IPS-NIHi11 (cell line): ENCODE results near the gene PRKCZ.
A peak's percentile ranks its signal among the peaks of the same experiment; 100 is the strongest.
"Not testable (repeated sequence)": the region's sequence is repeated elsewhere in the genome, so short reads cannot be mapped to it uniquely, and the experiment has no call there.

ENCODE experiments used
- DNase-seq: peaks from one replicate; pipeline ENCODE4 v3.0.0; 2012; ENCODE audit warnings: mixed read lengths, low spot score

The PRKCZ gene

GRCh38 chr1:2115008-2115641, 64.9 kb downstream of the PRKCZ start:
- no peak for DNase-seq

DNA sequence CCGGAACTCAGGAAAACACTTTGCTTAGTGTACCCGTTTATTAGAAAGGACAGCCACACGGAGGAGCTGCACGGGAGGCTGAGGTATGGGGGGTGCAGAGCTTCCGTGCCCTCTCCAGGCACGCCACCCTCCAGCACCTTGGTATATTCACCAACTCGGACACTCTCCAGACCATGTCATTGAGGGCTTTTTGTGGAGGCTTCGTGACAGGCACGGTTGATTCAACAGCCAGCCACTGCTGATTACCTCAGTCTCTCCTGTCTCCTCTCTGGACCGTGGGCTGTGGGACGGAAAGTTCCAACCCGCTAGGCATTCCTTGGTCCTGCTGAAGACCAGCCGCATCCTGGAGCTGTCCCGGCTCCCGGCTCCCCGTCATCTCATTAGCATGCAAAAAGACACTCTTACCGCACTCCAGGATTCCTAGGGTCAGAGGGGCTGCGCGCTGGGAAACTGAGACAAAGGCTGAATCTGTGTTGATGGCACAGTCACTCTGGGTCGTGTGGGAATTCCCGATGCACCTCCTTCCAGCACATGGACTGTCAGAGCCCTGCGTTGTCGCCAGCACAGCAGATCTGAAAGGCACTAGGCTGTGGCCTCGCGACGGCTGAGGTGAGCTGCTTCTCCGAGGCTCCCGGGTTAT, 65.6 kb downstream of the PRKCZ start:
- DNase-seq: peak; percentile 60

- no peak for DNase-seq
Measured at GRCh38 chr1:2119886-2120285, 69.7 kb downstream of the PRKCZ start.

DNA sequence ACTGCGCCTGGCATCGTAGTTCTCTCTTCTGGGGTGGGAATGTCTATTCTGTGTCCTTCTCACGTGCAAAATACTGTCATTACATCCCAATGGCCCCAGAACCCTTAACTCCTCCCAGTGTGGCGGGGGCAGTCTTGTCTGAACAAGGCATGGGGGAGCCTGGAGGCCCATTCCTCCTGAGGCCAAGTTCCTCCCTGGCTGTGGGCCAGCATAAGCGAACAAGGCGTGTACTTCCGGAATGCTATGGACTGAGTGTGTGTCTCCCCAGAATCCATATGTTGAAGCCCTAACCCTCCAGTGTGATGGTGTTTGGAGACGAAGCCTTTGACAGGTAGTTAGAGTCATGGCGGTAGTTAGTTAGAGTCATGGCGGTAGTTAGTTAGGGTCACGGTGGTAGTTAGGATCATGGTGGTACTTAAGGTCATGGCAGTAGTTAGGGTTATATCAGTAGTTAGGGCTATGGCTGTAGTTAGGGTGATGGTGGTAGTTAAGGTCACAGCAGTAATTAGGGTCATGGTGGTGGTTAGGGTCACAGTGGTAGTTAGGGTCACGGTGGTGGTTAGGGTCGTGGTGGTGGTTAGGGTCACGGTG, 71.0 kb downstream of the PRKCZ start:
- DNase-seq: no peak

DNA sequence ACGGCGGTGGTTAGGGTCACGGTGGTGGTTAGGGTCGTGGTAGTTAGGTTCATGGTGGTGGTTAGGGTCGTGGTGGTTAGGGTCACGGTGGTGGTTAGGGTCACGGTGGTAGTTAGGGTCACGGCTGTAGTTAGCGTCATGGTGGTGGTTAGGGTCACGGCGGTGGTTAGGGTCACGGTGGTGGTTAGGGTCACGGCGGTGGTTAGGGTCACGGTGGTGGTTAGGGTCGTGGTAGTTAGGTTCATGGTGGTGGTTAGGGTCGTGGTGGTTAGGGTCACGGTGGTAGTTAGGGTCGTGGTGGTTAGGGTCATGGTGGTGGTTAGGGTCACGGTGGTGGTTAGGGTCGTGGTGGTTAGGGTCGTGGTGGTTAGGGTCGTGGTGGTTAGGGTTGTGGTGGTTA, 71.6 kb downstream of the PRKCZ start:
- DNase-seq: not testable (repeated sequence)

GRCh38 chr1:2124446-2125198, 74.4 kb downstream of the PRKCZ start:
- no peak for DNase-seq

DNA sequence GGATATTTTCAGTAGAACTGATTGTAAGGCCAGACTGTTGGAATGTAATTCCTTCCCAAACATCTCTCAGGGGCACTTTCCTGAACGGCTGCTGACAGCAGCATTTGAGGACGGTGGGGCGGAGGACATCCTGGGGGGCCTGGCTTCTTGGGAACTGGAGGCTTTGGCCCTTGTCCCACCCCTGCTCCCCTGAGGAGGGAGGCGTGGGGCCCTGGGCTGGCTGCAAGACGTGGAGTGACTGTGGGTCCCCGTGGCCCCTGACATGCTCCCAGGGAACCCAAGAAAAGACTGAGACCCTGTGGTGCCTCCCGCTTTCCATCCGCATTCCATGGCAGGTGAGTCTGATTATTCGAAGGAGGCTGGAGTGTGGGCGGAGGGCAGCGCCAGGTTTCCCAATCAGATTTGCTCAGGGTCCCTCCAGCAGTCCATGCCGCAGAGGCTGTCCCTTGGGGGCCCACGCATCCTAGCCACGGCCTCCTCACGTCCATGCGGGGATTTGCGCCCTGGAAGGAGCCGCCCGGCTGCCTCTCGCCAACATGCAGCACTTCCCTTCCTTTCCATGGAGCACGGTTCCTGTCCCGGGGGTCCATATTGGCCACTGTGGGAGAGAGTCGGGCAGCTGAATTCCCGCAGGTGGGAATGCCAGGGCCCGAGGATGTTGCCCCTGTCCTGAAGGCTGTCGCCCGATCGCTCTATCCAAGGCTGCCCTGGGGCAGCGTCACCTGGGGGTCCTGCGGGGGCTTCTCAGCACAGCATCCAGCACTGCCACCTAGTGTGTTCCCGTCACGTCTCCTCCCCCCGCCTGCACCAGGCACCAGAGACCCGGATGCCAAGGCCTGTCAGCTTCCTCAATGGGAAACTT, 75.4 kb downstream of the PRKCZ start:
- DNase-seq: no peak

GRCh38 chr1:2126331-2127186, 76.3 kb downstream of the PRKCZ start:
- DNase-seq: no peak

DNA sequence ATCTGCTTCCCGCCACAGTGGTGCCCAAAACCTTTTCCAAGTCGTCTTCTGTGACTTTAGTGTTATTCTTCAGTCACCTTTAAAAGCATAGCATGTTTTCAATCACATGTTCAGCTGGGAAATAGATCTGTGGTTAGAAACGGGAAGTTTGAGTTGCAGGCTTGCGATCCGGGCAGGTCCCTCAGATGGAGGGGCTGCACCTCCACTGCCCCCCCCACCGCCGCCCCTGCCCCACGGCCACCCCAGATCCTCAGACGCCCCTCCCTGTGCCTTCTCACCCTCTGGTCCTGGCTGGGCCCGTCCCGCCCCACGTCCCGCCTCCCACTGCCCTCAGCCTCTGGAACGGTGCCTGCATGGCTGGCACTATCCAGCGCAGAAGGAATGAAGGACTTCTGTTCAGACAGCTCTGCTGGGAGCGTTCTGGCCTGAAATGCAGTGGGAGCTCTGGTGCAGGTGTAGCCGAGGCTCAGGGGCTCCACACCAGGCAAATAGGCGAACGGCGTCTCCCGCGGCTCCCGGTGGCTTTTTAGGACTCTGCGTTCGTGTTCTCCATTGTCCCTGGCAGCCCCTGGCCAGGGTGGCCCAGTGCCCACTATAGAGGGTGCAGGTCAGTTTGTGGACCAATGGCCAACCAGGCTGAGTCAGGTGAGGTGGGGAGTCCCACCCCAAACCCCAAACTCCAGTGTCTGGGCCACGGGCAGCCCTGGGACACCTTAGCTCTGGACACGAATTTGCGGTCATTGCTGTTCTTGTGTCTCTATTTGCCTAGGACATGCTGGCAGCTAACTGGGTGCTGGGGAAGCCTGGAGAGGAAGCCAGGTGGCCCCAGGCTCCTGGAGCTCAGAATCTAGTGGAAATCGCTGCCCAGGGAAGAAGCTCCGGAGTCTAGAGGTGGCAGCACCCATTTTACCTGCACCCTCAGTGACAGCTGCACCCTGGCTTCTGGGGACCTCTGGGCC, 77.3 kb downstream of the PRKCZ start:
- no peak for DNase-seq

GRCh38 chr1:2128189-2128901, 78.1 kb downstream of the PRKCZ start:
- no peak for DNase-seq

- DNase-seq: no peak
Measured at GRCh38 chr1:2129256-2129943, 79.2 kb downstream of the PRKCZ start.

GRCh38 chr1:2130156-2130555, 79.9 kb downstream of the PRKCZ start:
- DNase-seq: no peak

DNA sequence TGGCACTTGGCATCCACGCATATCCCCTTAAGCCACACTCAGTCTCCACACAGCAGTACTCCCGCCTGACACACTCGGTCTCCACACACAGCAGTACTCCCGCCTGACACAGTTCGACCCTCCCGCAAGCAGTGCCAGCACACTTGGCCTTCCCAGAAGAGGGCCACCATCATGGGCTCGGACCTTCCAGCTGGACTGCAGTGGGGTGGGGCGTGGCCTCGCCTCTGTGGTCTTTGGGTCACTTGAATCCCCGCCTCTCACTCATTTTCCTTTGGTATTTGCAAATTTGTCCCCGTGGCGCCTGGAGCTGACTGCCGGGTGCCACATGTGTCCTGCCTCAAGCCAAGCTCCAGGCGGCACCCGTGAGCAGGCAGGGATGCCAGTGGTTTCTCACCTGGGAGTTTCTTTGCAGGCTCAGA, 80.7 kb downstream of the PRKCZ start:
- DNase-seq: no peak

GRCh38 chr1:2132222-2133038, 82.2 kb downstream of the PRKCZ start:
- peak; percentile 77 for DNase-seq

DNA sequence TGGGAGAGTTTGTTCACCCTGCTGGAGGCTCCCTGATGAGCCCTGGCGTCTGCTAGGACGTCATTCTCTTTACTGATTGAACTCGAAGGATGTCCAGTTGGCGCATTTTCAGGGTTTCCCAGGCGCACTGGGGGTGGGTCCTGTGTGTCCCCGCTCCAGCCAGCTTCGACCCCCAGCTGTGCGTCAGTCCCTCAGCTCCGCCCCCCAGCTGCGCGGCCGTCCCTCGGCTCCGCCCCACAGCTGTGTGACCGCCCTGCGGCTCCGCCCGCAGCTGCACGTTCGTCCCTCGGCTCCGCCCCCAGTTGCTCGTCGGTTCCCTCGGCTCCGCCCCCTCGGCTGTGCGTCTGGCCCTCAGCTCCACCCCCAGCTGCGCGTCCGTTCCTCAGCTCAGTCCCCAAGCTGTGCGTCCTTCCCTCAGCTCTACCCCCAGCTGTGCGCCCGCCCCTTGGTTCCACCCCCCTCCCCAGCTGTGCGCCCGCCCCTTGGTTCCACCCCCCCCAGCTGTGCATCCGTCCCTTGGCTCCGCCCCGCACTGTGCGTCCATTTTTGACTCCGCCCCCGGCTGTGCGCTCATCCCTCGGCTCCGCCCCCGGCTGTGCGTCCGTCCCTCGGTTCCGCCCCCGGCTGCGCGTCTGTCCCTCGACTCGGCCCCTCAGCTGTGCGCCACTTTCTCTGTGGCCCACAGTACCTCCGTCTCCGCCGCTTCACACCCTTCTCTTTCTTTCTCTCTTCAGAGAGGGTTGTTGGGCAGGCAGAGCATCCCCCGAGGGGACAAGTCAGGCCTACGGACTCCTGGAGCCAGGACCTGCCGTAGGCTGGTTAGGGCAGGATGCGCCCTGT, 83.0 kb downstream of the PRKCZ start:
- peak; percentile 96 for DNase-seq

GRCh38 chr1:2133879-2134215, 83.6 kb downstream of the PRKCZ start:
- DNase-seq: no peak

DNA sequence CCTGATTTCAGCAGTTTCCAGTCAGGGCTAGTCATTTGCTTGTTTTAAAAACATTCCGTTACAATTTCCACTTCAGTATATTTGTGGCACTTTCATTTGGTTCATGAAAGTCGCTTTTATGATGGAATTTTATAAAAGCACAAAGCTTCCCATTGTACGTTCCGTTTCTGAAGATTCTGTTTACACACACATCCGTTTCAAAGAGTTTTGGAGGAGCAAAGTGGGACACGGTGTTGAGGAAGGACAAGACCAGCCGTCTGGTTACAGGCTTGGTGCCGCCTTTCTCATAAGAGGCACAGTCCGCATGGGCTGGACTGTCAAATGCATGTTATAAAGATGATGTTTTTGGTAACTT, 84.0 kb downstream of the PRKCZ start:
- no peak for DNase-seq
